NCI-H446 (cell line): ENCODE data around the gene LRRC23.
A peak's percentile ranks its signal among the peaks of the same experiment; 100 is the strongest.

Experiments
- DNase-seq, 2 experiments: peaks; one replicate each; lab custom pipeline; 2025; lab: John Stamatoyannopoulos, UW

LRRC23 gene

GRCh38 chr12:6957151-6957701 lies 52.6 kb downstream of the LRRC23 start:
- no peak for DNase-seq

- no peak for DNase-seq
Observed at GRCh38 chr12:6957741-6958608, 53.4 kb downstream of the LRRC23 start.

- DNase-seq, result no peak
Observed at GRCh38 chr12:6958609-6959057, 54.0 kb downstream of the LRRC23 start.

- DNase-seq, result no peak
Observed at GRCh38 chr12:6959058-6959804, 54.6 kb downstream of the LRRC23 start.

- no peak for DNase-seq
Observed at GRCh38 chr12:6959805-6960592, 55.4 kb downstream of the LRRC23 start.

GRCh38 chr12:6960593-6961277 lies 56.1 kb downstream of the LRRC23 start:
- no peak for DNase-seq

- DNase-seq, result no peak
Observed at GRCh38 chr12:6961278-6961694, 56.7 kb downstream of the LRRC23 start.

- peak in 1 of 2 experiments; percentile 41 for DNase-seq
Observed at GRCh38 chr12:6961695-6962284, 57.2 kb downstream of the LRRC23 start.

GRCh38 chr12:6962285-6963015 lies 57.8 kb downstream of the LRRC23 start:
- DNase-seq, result no peak

GRCh38 chr12:6963016-6963731 lies 58.6 kb downstream of the LRRC23 start:
- DNase-seq, result no peak
